ENCODE data around the gene IFIT3.

IFIT3 gene

DNA sequence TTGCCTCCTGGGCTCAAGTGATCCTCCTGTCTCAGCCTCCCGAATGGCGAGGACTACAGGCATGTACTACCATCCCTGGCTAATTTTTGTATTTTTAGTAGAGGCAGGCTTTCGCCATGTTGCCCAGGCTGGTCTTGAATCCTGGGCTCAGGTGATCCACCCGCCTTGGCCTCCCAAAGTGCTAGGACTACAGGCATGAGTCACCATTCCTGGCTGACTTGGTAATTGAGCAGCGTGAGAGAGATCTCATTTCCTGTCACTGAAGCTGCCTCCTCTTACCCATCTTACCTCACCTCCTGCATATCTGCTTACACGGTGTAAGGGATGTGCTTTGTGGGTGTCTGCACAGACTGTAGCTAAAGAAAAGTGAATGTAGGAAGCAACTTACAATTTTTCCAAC is 9.7 kb downstream of the IFIT3 start:
- Histone ChIP-seq H3K36me3 (ENCODE audit: control insufficient read depth in 2 of 2, insufficient read depth in 1 of 2, low read length in 2 of 2) (no peaks in the 10 kb centered on the region), H3K4me1 (ENCODE audit: control insufficient read depth, insufficient read depth, low read length) (0 out of 2 replicates have a peak, but pooled peaks cover 3% of the 10 kb centered on the region), H3K27ac (ENCODE audit: extremely low read depth, low read depth, low read length) (no peak overlapping the region), H3K9me3 (ENCODE audit: control insufficient read depth, insufficient read depth, low read depth, low read length) (no peaks in the 10 kb centered on the region), H3K4me3 (ENCODE audit: low read depth, low read length) (no peak overlapping the region)
- ChIA-PET CTCF (interaction anchor here (0.5 kb wide), 1 partner anchor 55 kb away, joined by 5 read pairs; the partner anchor contains the start of gene IFIT1), POLR2A (no interaction called here)
- TF ChIP-seq ZNF394 (tag by site-specific recombination; IDR thresholded peaks at IDR 0.05; ENCODE audit: borderline replicate concordance) (peak; percentile 52), PRDM1 (tag by site-specific recombination; IDR thresholded peaks at IDR 0.05) (peak; percentile 63; the same call in 1 of the 2 replicates), ZNF600 (tag by site-specific recombination; IDR thresholded peaks at IDR 0.05) (0 out of 2 replicates have a peak, but pooled peaks have one; percentile 16), MEIS1 (CRISPR knock-in tag; IDR thresholded peaks at IDR 0.05; ENCODE audit: borderline replicate concordance) (no peak), ZIC2 (tag by site-specific recombination; IDR thresholded peaks at IDR 0.05) (no peak), BCL11B (tag by site-specific recombination; IDR thresholded peaks at IDR 0.05; ENCODE audit: low read depth) (no peak), GLIS1 (tag by site-specific recombination; IDR thresholded peaks at IDR 0.05) (peak; percentile 56), ZNF629 (tag by site-specific recombination; IDR thresholded peaks at IDR 0.05) (peak; percentile 65; the same call in 1 of the 2 replicates), SP7 (tag by site-specific recombination; IDR thresholded peaks at IDR 0.05) (peak; percentile 55), ZNF335 (tag by site-specific recombination; conservative IDR thresholded peaks at IDR 0.05) (0 out of 2 replicates have a peak, but pooled peaks have one; percentile 20), ZNF777 (tag by site-specific recombination; IDR thresholded peaks at IDR 0.05; ENCODE audit: borderline replicate concordance) (no peak), ZNF366 (tag by site-specific recombination; conservative IDR thresholded peaks at IDR 0.05) (peak; percentile 39; the same call in 1 of the 2 replicates)
- TF ChIP-seq, protein P1, sequence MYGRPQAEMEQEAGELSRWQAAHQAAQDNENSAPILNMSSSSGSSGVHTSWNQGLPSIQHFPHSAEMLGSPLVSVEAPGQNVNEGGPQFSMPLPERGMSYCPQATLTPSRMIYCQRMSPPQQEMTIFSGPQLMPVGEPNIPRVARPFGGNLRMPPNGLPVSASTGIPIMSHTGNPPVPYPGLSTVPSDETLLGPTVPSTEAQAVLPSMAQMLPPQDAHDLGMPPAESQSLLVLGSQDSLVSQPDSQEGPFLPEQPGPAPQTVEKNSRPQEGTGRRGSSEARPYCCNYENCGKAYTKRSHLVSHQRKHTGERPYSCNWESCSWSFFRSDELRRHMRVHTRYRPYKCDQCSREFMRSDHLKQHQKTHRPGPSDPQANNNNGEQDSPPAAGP (tag by site-specific recombination; IDR thresholded peaks at IDR 0.05), result peak; percentile 73; the same call in 1 of the 2 replicates
- TF ChIP-seq, protein P2, sequence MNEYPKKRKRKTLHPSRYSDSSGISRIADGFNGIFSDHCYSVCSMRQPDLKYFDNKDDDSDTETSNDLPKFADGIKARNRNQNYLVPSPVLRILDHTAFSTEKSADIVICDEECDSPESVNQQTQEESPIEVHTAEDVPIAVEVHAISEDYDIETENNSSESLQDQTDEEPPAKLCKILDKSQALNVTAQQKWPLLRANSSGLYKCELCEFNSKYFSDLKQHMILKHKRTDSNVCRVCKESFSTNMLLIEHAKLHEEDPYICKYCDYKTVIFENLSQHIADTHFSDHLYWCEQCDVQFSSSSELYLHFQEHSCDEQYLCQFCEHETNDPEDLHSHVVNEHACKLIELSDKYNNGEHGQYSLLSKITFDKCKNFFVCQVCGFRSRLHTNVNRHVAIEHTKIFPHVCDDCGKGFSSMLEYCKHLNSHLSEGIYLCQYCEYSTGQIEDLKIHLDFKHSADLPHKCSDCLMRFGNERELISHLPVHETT (tag by site-specific recombination; IDR thresholded peaks at IDR 0.05), result peak; percentile 70; the same call in 1 of the 2 replicates
- TF ChIP-seq, protein P3, sequence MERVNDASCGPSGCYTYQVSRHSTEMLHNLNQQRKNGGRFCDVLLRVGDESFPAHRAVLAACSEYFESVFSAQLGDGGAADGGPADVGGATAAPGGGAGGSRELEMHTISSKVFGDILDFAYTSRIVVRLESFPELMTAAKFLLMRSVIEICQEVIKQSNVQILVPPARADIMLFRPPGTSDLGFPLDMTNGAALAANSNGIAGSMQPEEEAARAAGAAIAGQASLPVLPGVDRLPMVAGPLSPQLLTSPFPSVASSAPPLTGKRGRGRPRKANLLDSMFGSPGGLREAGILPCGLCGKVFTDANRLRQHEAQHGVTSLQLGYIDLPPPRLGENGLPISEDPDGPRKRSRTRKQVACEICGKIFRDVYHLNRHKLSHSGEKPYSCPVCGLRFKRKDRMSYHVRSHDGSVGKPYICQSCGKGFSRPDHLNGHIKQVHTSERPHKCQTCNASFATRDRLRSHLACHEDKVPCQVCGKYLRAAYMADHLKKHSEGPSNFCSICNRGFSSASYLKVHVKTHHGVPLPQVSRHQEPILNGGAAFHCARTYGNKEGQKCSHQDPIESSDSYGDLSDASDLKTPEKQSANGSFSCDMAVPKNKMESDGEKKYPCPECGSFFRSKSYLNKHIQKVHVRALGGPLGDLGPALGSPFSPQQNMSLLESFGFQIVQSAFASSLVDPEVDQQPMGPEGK (tag by site-specific recombination; IDR thresholded peaks at IDR 0.05), result peak; percentile 28; the same call in 1 of the 2 replicates
- TF ChIP-seq, protein P4, sequence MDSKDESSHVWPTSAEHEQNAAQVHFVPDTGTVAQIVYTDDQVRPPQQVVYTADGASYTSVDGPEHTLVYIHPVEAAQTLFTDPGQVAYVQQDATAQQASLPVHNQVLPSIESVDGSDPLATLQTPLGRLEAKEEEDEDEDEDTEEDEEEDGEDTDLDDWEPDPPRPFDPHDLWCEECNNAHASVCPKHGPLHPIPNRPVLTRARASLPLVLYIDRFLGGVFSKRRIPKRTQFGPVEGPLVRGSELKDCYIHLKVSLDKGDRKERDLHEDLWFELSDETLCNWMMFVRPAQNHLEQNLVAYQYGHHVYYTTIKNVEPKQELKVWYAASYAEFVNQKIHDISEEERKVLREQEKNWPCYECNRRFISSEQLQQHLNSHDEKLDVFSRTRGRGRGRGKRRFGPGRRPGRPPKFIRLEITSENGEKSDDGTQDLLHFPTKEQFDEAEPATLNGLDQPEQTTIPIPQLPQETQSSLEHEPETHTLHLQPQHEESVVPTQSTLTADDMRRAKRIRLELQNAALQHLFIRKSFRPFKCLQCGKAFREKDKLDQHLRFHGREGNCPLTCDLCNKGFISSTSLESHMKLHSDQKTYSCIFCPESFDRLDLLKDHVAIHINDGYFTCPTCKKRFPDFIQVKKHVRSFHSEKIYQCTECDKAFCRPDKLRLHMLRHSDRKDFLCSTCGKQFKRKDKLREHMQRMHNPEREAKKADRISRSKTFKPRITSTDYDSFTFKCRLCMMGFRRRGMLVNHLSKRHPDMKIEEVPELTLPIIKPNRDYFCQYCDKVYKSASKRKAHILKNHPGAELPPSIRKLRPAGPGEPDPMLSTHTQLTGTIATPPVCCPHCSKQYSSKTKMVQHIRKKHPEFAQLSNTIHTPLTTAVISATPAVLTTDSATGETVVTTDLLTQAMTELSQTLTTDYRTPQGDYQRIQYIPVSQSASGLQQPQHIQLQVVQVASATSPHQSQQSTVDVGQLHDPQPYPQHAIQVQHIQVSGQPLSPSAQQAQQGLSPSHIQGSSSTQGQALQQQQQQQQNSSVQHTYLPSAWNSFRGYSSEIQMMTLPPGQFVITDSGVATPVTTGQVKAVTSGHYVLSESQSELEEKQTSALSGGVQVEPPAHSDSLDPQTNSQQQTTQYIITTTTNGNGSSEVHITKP (tag by site-specific recombination; IDR thresholded peaks at IDR 0.05), result peak; percentile 12; the same call in 1 of the 2 replicates
- TF ChIP-seq, protein P5, sequence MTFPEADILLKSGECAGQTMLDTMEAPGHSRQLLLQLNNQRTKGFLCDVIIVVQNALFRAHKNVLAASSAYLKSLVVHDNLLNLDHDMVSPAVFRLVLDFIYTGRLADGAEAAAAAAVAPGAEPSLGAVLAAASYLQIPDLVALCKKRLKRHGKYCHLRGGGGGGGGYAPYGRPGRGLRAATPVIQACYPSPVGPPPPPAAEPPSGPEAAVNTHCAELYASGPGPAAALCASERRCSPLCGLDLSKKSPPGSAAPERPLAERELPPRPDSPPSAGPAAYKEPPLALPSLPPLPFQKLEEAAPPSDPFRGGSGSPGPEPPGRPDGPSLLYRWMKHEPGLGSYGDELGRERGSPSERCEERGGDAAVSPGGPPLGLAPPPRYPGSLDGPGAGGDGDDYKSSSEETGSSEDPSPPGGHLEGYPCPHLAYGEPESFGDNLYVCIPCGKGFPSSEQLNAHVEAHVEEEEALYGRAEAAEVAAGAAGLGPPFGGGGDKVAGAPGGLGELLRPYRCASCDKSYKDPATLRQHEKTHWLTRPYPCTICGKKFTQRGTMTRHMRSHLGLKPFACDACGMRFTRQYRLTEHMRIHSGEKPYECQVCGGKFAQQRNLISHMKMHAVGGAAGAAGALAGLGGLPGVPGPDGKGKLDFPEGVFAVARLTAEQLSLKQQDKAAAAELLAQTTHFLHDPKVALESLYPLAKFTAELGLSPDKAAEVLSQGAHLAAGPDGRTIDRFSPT (tag by site-specific recombination; IDR thresholded peaks at IDR 0.05), result peak; percentile 50; the same call in 1 of the 2 replicates
